SH-SY5Y (cell line): ENCODE results near the gene EIF2S2.

Source experiments
- GATA2 ChIP-seq: IDR thresholded peaks from 2 replicates; pipeline ENCODE4 v1.6.1; 2011; ENCODE audit warnings: mild to moderate bottlenecking, low read depth, low read length
- GATA3 ChIP-seq: IDR thresholded peaks from 2 replicates; pipeline ENCODE4 v1.6.1; 2011; ENCODE audit warnings: low read depth, mild to moderate bottlenecking, low read length, moderate library complexity

DNA sequence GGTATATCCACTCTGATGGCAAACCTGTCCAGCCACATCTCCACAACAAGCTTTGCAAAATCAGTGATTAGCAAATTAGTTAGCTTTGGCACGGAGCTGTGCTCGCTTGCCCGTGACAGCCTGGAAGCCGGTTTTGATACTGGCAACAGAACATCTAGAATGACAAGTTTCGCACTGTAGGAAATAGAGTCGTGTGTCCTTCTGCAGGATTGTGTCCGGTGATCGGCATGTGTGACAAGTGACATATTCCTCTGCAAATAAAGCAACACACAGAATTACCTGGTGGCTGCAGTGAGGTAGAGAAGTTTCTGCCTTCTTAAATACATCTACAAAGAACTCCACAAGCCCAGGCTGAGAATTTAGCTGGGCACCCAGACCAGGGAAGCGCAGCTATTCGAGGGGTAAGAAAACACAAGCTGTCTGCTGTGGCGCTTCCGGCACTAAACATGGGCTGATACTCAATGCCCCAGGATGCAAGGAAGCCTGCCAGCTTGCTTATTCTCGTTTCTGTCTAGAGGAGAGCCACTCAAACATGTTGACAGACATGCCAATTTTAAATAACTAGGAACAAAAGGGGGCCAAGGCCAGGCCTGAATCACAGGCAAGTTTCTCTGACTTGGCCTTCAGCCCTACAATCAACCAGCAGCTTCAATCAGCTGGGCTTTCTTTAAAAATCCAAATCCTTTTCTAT, 22.2 kb downstream of the EIF2S2 start:
- no peak for TF ChIP-seq GATA2
- no peak for TF ChIP-seq GATA3
